HEK293 (cell line): ENCODE results near the gene BAZ1A.

Experiments used
- CTCF ChIA-PET: fragments of 350-600 bp; formaldehyde crosslinking; extraction: SDS; loops from one replicate; lab custom pipeline; 2021; ENCODE audit warnings: antibody characterized with exemption; lab: Yijun Ruan, JAX
- POLR2A ChIA-PET: fragments of 300-600 bp; formaldehyde crosslinking; extraction: SDS; loops from one replicate; lab custom pipeline; 2020; ENCODE audit warnings: antibody characterized with exemption, inconsistent platforms; lab: Yijun Ruan, JAX
- H3K27ac ChIP-seq: fragments of 200-500 bp; sonication (Bioruptor generic); 2 replicates; pipeline ENCODE4 v1.5.1; 2014; ENCODE audit warnings: low read depth, low read length, control low read depth, inconsistent platforms; ENCODE audit errors: extremely low read depth
- H3K36me3 ChIP-seq, 2 experiments: fragments of 200-500 bp in 1 of 2; sonication (Bioruptor generic) in 1 of 2; 1 replicate in 1 of 2; 2 replicates in 1 of 2; pipeline ENCODE4 v1.5.1; 2014 to 2017; ENCODE audit warnings: inconsistent platforms in 2 of 2, low read length in 2 of 2; ENCODE audit not compliant: control insufficient read depth in 2 of 2, insufficient read depth in 1 of 2
- H3K4me1 ChIP-seq: fragments of 200-500 bp; sonication (Bioruptor generic); 2 replicates; pipeline ENCODE4 v1.5.1; 2014; ENCODE audit warnings: mild to moderate bottlenecking, low read length, inconsistent platforms; ENCODE audit not compliant: control insufficient read depth, insufficient read depth
- H3K4me3 ChIP-seq: 2 replicates; pipeline ENCODE4 v1.5.1; 2011; ENCODE audit warnings: low read depth, mild to moderate bottlenecking, control low read depth, low read length, moderate library complexity
- H3K9me3 ChIP-seq: fragments of 200-500 bp; sonication (Bioruptor generic); 2 replicates; pipeline ENCODE4 v1.5.1; 2014; ENCODE audit warnings: low read depth, low read length, inconsistent platforms; ENCODE audit not compliant: control insufficient read depth, insufficient read depth
- KLF1 ChIP-seq: fragments of 450-650 bp; formaldehyde crosslinking; IDR thresholded peaks from 2 replicates; pipeline ENCODE4 v1.5.1; 2016; ENCODE audit warnings: missing biosample characterization, missing genetic modification characterization
- KLF8 ChIP-seq: fragments of 450-650 bp; formaldehyde crosslinking; IDR thresholded peaks from 2 replicates; pipeline ENCODE4 v1.5.1; 2016; ENCODE audit warnings: missing biosample characterization, missing genetic modification characterization
- PRDM1 ChIP-seq: fragments of 450-650 bp; formaldehyde crosslinking; IDR thresholded peaks from 2 replicates; pipeline ENCODE4; 2016; ENCODE audit warnings: missing biosample characterization, missing genetic modification characterization
- SCRT1 ChIP-seq: fragments of 450-650 bp; formaldehyde crosslinking; IDR thresholded peaks from 2 replicates; pipeline ENCODE4 v1.5.1; 2016; ENCODE audit warnings: missing biosample characterization, missing genetic modification characterization, borderline replicate concordance
- TRIM28 ChIP-seq: IDR thresholded peaks from 2 replicates; pipeline ENCODE4 v1.6.1; 2011; ENCODE audit warnings: low read length, control low read depth, borderline replicate concordance
- ZNF121 ChIP-seq: fragments of 450-650 bp; formaldehyde crosslinking; IDR thresholded peaks from 2 replicates; pipeline ENCODE4 v1.5.1; 2016; ENCODE audit warnings: missing biosample characterization, missing genetic modification characterization
- ZNF169 ChIP-seq: fragments of 450-650 bp; formaldehyde crosslinking; IDR thresholded peaks from 2 replicates; pipeline ENCODE4 v1.5.1; 2016; ENCODE audit warnings: missing biosample characterization, missing genetic modification characterization
- ZNF211 ChIP-seq: fragments of 450-650 bp; formaldehyde crosslinking; IDR thresholded peaks from 2 replicates; pipeline ENCODE4 v1.5.1; 2016; ENCODE audit warnings: low read depth, missing biosample characterization, missing genetic modification characterization
- ZNF391 ChIP-seq: fragments of 450-650 bp; formaldehyde crosslinking; IDR thresholded peaks from 2 replicates; pipeline ENCODE4 v1.5.1; 2016; ENCODE audit warnings: low read depth, missing biosample characterization, missing genetic modification characterization, borderline replicate concordance
- ZNF549 ChIP-seq: fragments of 450-650 bp; IDR thresholded peaks from 2 replicates; pipeline ENCODE4 v1.5.1; 2018; ENCODE audit warnings: missing biosample characterization, missing genetic modification characterization, mild to moderate bottlenecking, inconsistent platforms, moderate library complexity
- ZNF600 ChIP-seq: fragments of 450-650 bp; formaldehyde crosslinking; IDR thresholded peaks from 2 replicates; pipeline ENCODE4 v1.5.1; 2016; ENCODE audit warnings: missing biosample characterization, missing genetic modification characterization
- ZNF76 ChIP-seq: fragments of 450-650 bp; formaldehyde crosslinking; IDR thresholded peaks from 2 replicates; pipeline ENCODE4; 2016; ENCODE audit warnings: low read depth, missing biosample characterization, missing genetic modification characterization, borderline replicate concordance
- ZNF777 ChIP-seq: fragments of 450-650 bp; formaldehyde crosslinking; IDR thresholded peaks from 2 replicates; pipeline ENCODE4 v1.5.1; 2017; ENCODE audit warnings: missing biosample characterization, missing genetic modification characterization, borderline replicate concordance
- ZSCAN18 ChIP-seq: fragments of 450-650 bp; formaldehyde crosslinking; IDR thresholded peaks from 2 replicates; pipeline ENCODE4 v1.5.1; 2016; ENCODE audit warnings: missing biosample characterization, missing genetic modification characterization
- TF ChIP-seq, protein P1 (sequence below): fragments of 450-650 bp; formaldehyde crosslinking; conservative IDR thresholded peaks from 2 replicates; pipeline ENCODE4 v1.5.1; 2016; ENCODE audit warnings: low read depth, missing biosample characterization, missing genetic modification characterization
- TF ChIP-seq, protein P2 (sequence below): fragments of 450-650 bp; formaldehyde crosslinking; IDR thresholded peaks from 2 replicates; pipeline ENCODE4 v1.5.1; 2016; ENCODE audit warnings: missing biosample characterization, missing genetic modification characterization

BAZ1A gene

GRCh38 chr14:34782031-34782430, 93.1 kb downstream of the BAZ1A start (continued):
- TF ChIP-seq, protein P1, sequence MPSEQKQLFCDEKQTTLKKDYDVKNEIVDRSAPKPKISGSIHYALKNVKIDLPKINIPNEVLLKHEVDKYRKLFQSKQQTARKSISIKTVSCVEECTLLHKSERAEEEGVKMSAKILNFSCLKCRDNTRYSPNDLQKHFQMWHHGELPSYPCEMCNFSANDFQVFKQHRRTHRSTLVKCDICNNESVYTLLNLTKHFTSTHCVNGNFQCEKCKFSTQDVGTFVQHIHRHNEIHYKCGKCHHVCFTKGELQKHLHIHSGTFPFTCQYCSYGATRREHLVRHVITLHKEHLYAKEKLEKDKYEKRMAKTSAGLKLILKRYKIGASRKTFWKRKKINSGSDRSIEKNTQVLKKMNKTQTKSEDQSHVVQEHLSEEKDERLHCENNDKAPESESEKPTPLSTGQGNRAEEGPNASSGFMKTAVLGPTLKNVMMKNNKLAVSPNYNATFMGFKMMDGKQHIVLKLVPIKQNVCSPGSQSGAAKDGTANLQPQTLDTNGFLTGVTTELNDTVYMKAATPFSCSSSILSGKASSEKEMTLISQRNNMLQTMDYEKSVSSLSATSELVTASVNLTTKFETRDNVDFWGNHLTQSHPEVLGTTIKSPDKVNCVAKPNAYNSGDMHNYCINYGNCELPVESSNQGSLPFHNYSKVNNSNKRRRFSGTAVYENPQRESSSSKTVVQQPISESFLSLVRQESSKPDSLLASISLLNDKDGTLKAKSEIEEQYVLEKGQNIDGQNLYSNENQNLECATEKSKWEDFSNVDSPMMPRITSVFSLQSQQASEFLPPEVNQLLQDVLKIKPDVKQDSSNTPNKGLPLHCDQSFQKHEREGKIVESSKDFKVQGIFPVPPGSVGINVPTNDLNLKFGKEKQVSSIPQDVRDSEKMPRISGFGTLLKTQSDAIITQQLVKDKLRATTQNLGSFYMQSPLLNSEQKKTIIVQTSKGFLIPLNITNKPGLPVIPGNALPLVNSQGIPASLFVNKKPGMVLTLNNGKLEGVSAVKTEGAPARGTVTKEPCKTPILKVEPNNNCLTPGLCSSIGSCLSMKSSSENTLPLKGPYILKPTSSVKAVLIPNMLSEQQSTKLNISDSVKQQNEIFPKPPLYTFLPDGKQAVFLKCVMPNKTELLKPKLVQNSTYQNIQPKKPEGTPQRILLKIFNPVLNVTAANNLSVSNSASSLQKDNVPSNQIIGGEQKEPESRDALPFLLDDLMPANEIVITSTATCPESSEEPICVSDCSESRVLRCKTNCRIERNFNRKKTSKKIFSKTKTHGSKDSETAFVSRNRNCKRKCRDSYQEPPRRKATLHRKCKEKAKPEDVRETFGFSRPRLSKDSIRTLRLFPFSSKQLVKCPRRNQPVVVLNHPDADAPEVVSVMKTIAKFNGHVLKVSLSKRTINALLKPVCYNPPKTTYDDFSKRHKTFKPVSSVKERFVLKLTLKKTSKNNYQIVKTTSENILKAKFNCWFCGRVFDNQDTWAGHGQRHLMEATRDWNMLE (tag by site-specific recombination), result no peak
- TF ChIP-seq ZNF169 (tag by site-specific recombination) (no peak), TRIM28 (no peak), ZNF777 (tag by site-specific recombination) (no peak)

DNA sequence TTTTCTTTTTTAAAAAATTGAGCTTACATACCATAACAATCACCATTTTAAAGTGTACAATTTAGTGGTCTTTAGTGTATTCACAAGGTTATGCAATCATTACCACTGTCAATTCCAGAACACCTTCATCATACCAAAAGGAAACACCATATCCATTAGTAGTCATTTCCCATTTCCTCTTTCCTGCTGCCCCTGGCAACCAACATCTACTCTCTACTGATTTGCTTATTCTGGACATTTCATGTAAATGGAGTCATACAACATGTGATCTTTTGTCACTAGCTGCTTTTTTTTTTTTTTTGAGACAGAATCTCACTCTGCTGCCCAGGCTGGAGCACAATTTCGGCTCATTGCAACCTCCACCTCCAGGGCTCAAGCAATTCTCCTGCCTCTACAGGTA, 93.9 kb downstream of the BAZ1A start:
- Histone ChIP-seq H3K27ac (no peak overlapping the region), H3K36me3 (peaks cover 68 to 71% of the 10 kb centered on the region in 2 experiments), H3K9me3 (no peaks in the 10 kb centered on the region)
- ChIA-PET CTCF (interaction anchor here (0.5 kb wide), 1 partner anchor 102 kb away, joined by 5 read pairs; no protein-coding TSS in a partner anchor), POLR2A (no interaction called here)
- TF ChIP-seq ZNF391, result no peak
- TF ChIP-seq ZNF211 (tag by site-specific recombination), result no peak
- TF ChIP-seq, protein P2, sequence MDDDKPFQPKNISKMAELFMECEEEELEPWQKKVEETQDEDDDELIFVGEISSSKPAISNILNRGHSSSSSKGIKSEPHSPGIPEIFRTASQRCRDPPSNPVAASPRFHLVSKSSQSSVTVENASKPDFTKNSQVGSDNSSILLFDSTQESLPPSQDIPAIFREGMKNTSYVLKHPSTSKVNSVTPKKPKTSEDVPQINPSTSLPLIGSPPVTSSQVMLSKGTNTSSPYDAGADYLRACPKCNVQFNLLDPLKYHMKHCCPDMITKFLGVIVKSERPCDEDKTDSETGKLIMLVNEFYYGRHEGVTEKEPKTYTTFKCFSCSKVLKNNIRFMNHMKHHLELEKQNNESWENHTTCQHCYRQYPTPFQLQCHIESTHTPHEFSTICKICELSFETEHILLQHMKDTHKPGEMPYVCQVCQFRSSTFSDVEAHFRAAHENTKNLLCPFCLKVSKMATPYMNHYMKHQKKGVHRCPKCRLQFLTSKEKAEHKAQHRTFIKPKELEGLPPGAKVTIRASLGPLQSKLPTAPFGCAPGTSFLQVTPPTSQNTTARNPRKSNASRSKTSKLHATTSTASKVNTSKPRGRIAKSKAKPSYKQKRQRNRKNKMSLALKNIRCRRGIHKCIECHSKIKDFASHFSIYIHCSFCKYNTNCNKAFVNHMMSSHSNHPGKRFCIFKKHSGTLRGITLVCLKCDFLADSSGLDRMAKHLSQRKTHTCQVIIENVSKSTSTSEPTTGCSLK (tag by site-specific recombination), result no peak
- peak; percentile 87 for TF ChIP-seq ZNF600 (tag by site-specific recombination)
- no peak for TF ChIP-seq ZNF549 (tag by site-specific recombination)
- TF ChIP-seq KLF8 (tag by site-specific recombination), result no peak
- TF ChIP-seq KLF1, result no peak
- TF ChIP-seq SCRT1, result no peak
- TF ChIP-seq, all 188 proteins: peak for 1
- Histone ChIP-seq H3K4me3 (no peak overlapping the region), H3K4me1 (no peaks in the 10 kb centered on the region)

- Histone ChIP-seq H3K4me1 (no peaks in the 10 kb centered on the region), H3K27ac (no peak overlapping the region), H3K36me3 (peaks cover 70 to 74% of the 10 kb centered on the region in 2 experiments), H3K9me3 (no peaks in the 10 kb centered on the region), H3K4me3 (no peak overlapping the region)
- TF ChIP-seq ZNF76 (no peak), PRDM1 (peak; percentile 74)
- POLR2A ChIA-PET, result no interaction called here
- CTCF ChIA-PET, result interaction anchor here (0.7 kb wide), 1 partner anchor 17 kb away, joined by 5 read pairs; no protein-coding TSS in a partner anchor
Observed at GRCh38 chr14:34780646-34781045, 94.5 kb downstream of the BAZ1A start.

GRCh38 chr14:34778744-34779143, 96.4 kb downstream of the BAZ1A start:
- CTCF ChIA-PET, result no interaction called here
- no peak overlapping the region for H3K27ac ChIP-seq
- H3K9me3 ChIP-seq, result no peaks in the 10 kb centered on the region
- H3K36me3 ChIP-seq, result peaks cover 68 to 76% of the 10 kb centered on the region in 2 experiments
- H3K4me3 ChIP-seq, result no peak overlapping the region
- no peak for TF ChIP-seq ZSCAN18
- peak; percentile 69 for TF ChIP-seq ZNF121
- no peaks in the 10 kb centered on the region for H3K4me1 ChIP-seq
- POLR2A ChIA-PET, result no interaction called here
